Testis (tissue), 3 donors: Measurements from ENCODE around the gene DYNC1I2. TPM values are rescaled to one million over a fixed set of nuclear protein-coding genes. Genes with fewer than 3 reads are reported as not detected.

Experiments used
- DNase-seq: peaks from one replicate; pipeline ENCODE4 v3.0.0-alpha.2; 2019
- H3K27ac ChIP-seq, 2 donors: fragments of 200-600 bp; sonication (generic); one replicate each; pipeline ENCODE4 v1.5.1; 2019
- H3K27me3 ChIP-seq: fragments of 200-600 bp; sonication (generic); one replicate; pipeline ENCODE4 v1.5.1; 2019
- H3K36me3 ChIP-seq: fragments of 200-600 bp; sonication (generic); one replicate; pipeline ENCODE4 v1.5.1; 2017; ENCODE audit warnings: low read depth; ENCODE audit errors: missing control alignments
- H3K4me1 ChIP-seq: fragments of 200-600 bp; sonication (generic); one replicate; pipeline ENCODE4 v1.5.1; 2019
- H3K4me3 ChIP-seq, 2 donors: fragments of 200-600 bp; sonication (generic); one replicate each; pipeline ENCODE4 v1.5.1; 2017 to 2019
- H3K9me3 ChIP-seq: fragments of 200-600 bp; sonication (generic); one replicate; pipeline ENCODE4 v1.5.1; 2017
- CTCF ChIP-seq, 3 experiments: fragments of 450-650 bp in 2 of 3; fragments of 200-600 bp in 1 of 3; sonication (generic) in 1 of 3; IDR thresholded peaks; one replicate each; pipeline ENCODE4 v1.5.1; 2016 to 2019; ENCODE audit warnings: antibody characterized with exemption in 3 of 3, mild to moderate bottlenecking in 2 of 3, moderate library complexity in 1 of 3
- POLR2A ChIP-seq: fragments of 450-650 bp; IDR thresholded peaks from one replicate; pipeline ENCODE4 v1.6.1; 2017; ENCODE audit warnings: antibody characterized with exemption, mild to moderate bottlenecking, moderate library complexity
- whole genome bisulfite sequencing, 2 donors: methylation state at CpG; one replicate each; pipeline ENCODE4 v1.1.5; 2018; 5-methylcytosine and 5-hydroxymethylcytosine counted together
- intact Hi-C: fragments of 100-400 bp; cut with DNase I; formaldehyde crosslinking; loops from one replicate; pipeline ENCODE4 v1.15.1; 2023; ENCODE audit warnings: low total_unique reads
- polyA plus RNA-seq: library from polyadenylated mRNA; stranded (reverse); fragments of 350-450 nt; fragmentation: Illumina TruSeq; extraction: RNeasy Lipid Tissue Mini Kit (QIAGEN cat#74804); gene quantifications from one replicate; pipeline ENCODE4 v1.2.3, GENCODE V29; 2014; ENCODE audit warnings: low read depth, low replicate concordance; ENCODE audit not compliant: insufficient read depth
- total RNA-seq, 2 donors: library from RNA; depleted of rRNA; stranded (reverse); fragments of >200 nt; gene quantifications; one replicate each; pipeline ENCODE4 v1.2.3, GENCODE V29; 2016

The DYNC1I2 gene
- total and polyA plus RNA-seq, 3 donors from 2014 or later: 104 to 114 (median 106) TPM

- H3K36me3 ChIP-seq: no peaks in the 10 kb centered on the region
- intact Hi-C loops: no loop called here
- WGBS, 2 donors: 82 to 93% methylated on average over 1 of the region's 1 CpG
- H3K4me3 ChIP-seq: no peak overlapping the region
- no peak for DNase-seq
- no peak overlapping the region for H3K27ac ChIP-seq
- H3K9me3 ChIP-seq: no peaks in the 10 kb centered on the region
- no peaks in the 10 kb centered on the region for H3K27me3 ChIP-seq
- H3K4me1 ChIP-seq: no peaks in the 10 kb centered on the region
- TF ChIP-seq CTCF (IDR thresholded peaks at IDR 0.05): no peak
- no peak for TF ChIP-seq POLR2A
Observed at GRCh38 chr2:171673905-171674304, 13.4 kb upstream of the DYNC1I2 start.

GRCh38 chr2:171675810-171676345 lies 11.4 kb upstream of the DYNC1I2 start:
- 67 to 69% methylated on average over 7 of the region's 7 CpGs for WGBS, 2 donors
- no peak for DNase-seq
- H3K36me3 ChIP-seq: no peaks in the 10 kb centered on the region
- intact Hi-C loops: no loop called here
- no peak for TF ChIP-seq POLR2A
- TF ChIP-seq CTCF (IDR thresholded peaks at IDR 0.05): no peak
- H3K4me3 ChIP-seq: no peak overlapping the region
- no peaks in the 10 kb centered on the region for H3K4me1 ChIP-seq
- no peak overlapping the region for H3K27ac ChIP-seq
- H3K27me3 ChIP-seq: no peaks in the 10 kb centered on the region
- H3K9me3 ChIP-seq: no peaks in the 10 kb centered on the region

DNA sequence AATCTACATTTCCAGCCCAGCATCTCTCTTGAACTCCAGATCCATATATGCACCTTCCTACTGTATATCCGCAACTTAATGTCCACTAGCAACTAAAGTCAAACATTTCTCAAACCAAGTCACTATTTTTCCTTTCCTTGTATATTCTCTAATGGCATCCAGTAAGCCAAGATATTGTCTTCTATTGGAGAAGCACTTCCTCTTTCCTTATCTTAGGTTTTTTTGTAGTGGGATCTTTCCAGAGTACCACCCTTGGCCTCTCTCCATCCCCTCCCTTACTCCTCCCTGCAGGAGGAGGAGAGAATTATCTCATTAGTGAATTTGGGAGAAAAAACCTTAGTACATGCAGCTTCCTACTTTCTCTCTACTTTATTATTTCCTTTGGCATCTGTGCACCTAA lies 8.7 kb upstream of the DYNC1I2 start:
- WGBS, 2 donors: 45 to 96% methylated on average over 1 of the region's 1 CpG
- intact Hi-C loops: no loop called here
- Histone ChIP-seq H3K27me3 (no peaks in the 10 kb centered on the region), H3K4me1 (no peaks in the 10 kb centered on the region), H3K9me3 (no peaks in the 10 kb centered on the region), H3K4me3 (no peak overlapping the region), H3K27ac (no peak overlapping the region), H3K36me3 (no peaks in the 10 kb centered on the region)
- no peak for DNase-seq
- TF ChIP-seq POLR2A (no peak), CTCF (IDR thresholded peaks at IDR 0.05) (no peak)

GRCh38 chr2:171688129-171688465 lies 828 bp downstream of the DYNC1I2 start:
- Histone ChIP-seq H3K36me3 (no peaks in the 10 kb centered on the region), H3K9me3 (no peaks in the 10 kb centered on the region), H3K27ac (peak overlapping the region; percentile 86 to 87), H3K4me3 (peak overlapping the region; percentile 64 to 97), H3K27me3 (no peaks in the 10 kb centered on the region), H3K4me1 (peaks cover 13% of the 10 kb centered on the region)
- DNase-seq: no peak
- no peak for TF ChIP-seq POLR2A
- no peak for TF ChIP-seq CTCF (IDR thresholded peaks at IDR 0.05)
- WGBS, 2 donors: 0 to 3% methylated on average over 8 to 10 of the region's 10 CpGs
- intact Hi-C loops: loop anchor here (10.0 kb wide), 1 partner anchor 417 kb away; the partner anchor contains the start of gene DLX2

- TF ChIP-seq POLR2A (no peak), CTCF (IDR thresholded peaks at IDR 0.05) (no peak)
- Histone ChIP-seq H3K4me1 (peaks cover 13% of the 10 kb centered on the region), H3K4me3 (no peak overlapping the region), H3K27ac (no peak overlapping the region), H3K9me3 (no peaks in the 10 kb centered on the region), H3K27me3 (no peaks in the 10 kb centered on the region), H3K36me3 (no peaks in the 10 kb centered on the region)
- 77 to 87% methylated on average over 1 of the region's 1 CpG for WGBS, 2 donors
- DNase-seq: no peak
- intact Hi-C loops: no loop called here
Observed at GRCh38 chr2:171692331-171692730, 5.1 kb downstream of the DYNC1I2 start.
